ENCODE measurements around the gene SAMD1. TPM values are rescaled to one million over a fixed set of nuclear protein-coding genes. Genes with fewer than 3 reads are reported as not detected.

The SAMD1 gene
- 67.2 and 71.9 TPM in 2 replicates for total RNA-seq
- long read RNA-seq, partial matches to known transcripts = 0 of 1 reads
- long read RNA-seq, other reads (novel, unspliced or antisense) = 1 of 1 reads

- Mint-ChIP-seq H3K27ac (ENCODE audit: unreplicated experiment) (peak within 1 kb of the TSS; percentile 86), H3K4me1 (peaks cover 14% of the 10 kb centered on the region), H3K36me3 (ENCODE audit: low read depth) (peaks cover 20% of the 10 kb centered on the region), H3K9me3 (peaks cover 8% of the 10 kb centered on the region), H3K4me3 (peak within 1 kb of the TSS; percentile 98), H3K27me3 (ENCODE audit: low read depth) (peaks cover 3% of the 10 kb centered on the region)
- TF ChIP-seq, protein P1, sequence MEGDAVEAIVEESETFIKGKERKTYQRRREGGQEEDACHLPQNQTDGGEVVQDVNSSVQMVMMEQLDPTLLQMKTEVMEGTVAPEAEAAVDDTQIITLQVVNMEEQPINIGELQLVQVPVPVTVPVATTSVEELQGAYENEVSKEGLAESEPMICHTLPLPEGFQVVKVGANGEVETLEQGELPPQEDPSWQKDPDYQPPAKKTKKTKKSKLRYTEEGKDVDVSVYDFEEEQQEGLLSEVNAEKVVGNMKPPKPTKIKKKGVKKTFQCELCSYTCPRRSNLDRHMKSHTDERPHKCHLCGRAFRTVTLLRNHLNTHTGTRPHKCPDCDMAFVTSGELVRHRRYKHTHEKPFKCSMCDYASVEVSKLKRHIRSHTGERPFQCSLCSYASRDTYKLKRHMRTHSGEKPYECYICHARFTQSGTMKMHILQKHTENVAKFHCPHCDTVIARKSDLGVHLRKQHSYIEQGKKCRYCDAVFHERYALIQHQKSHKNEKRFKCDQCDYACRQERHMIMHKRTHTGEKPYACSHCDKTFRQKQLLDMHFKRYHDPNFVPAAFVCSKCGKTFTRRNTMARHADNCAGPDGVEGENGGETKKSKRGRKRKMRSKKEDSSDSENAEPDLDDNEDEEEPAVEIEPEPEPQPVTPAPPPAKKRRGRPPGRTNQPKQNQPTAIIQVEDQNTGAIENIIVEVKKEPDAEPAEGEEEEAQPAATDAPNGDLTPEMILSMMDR (conservative IDR thresholded peaks at IDR 0.05) = no peak
- DNase-seq (ENCODE audit: low read depth, low spot score) = peak; percentile 58
Observed at GRCh38 chr19:14090509-14091080, at the start of gene SAMD1. TSS of gene SAMD1 (minus strand) at chr19:14090751.

DNA sequence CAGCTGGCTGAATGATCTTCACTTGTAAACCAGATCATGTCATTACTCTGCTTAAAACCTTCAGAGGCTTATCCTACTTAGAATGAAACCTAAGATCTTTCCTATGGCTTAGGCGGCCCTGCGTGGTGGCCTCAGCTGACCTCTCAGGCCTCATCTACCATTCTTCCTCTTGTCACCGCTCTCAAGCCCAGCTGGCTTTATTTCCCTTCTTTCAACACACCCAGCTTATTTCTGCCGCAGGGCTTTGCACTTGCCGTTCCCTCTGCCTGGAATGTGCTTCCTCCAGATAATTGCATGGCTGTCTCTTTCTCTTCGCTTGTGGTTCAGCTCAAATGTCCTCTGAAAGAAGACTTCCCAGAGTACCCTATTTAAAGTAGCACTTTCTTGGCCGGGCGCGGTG lies 49.4 kb upstream of the SAMD1 start:
- TF ChIP-seq, protein P1 (conservative IDR thresholded peaks at IDR 0.05) = no peak
- Mint-ChIP-seq H3K4me1 (peaks cover 34% of the 10 kb centered on the region), H3K27ac (ENCODE audit: unreplicated experiment) (peak overlapping the region; percentile 8), H3K36me3 (ENCODE audit: low read depth) (no peaks in the 10 kb centered on the region), H3K9me3 (no peaks in the 10 kb centered on the region), H3K27me3 (ENCODE audit: low read depth) (no peaks in the 10 kb centered on the region), H3K4me3 (peak overlapping the region; percentile 84)
- peak; percentile 26 for DNase-seq (ENCODE audit: low read depth, low spot score)

- Mint-ChIP-seq H3K27ac (ENCODE audit: unreplicated experiment) (no peak overlapping the region), H3K9me3 (no peaks in the 10 kb centered on the region), H3K4me1 (peaks cover 43% of the 10 kb centered on the region), H3K4me3 (peak overlapping the region; percentile 93), H3K36me3 (ENCODE audit: low read depth) (peaks cover 3% of the 10 kb centered on the region), H3K27me3 (ENCODE audit: low read depth) (no peaks in the 10 kb centered on the region)
- DNase-seq (ENCODE audit: low read depth, low spot score) = no peak
- TF ChIP-seq, protein P1 (conservative IDR thresholded peaks at IDR 0.05) = no peak
Observed at GRCh38 chr19:14138576-14139265, 48.2 kb upstream of the SAMD1 start.

DNA sequence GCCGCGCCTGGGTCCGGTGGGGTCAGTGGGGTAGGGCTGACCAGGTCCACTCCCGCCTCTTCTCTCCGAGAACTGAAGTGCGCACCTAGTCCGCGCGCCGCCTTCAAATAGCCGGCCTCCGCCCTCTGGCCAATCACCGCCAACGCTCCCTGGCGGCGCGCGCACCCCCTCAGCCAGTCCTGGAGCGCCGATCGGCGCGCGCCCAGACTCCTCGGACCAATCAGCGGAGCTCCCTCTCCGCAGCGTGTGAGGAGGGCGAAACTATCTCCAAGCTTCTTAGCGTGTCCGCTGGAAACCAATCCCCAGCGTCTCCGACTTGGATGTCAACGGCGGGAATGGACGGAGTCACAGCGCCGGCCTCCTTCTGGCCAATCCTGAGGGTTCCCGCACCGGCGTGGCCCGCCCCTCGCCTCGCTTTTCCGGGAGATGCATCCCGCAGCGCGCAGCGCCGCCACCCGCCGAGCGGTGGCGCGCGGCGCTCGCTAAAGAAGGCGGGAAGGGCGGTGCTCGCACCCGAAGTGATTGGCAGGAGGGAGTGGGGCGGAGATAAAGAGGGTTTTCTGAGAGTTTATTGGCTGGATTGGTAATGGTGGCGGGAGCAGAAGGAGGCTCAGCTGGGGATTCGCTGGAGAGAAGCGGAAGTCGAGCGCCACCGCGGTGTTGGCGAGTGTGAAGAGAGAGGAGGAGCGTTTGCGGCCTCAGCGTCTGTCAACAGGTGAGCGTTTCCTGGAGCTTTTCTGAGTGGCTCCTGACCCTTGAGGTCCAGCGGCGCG lies 46.1 kb upstream of the SAMD1 start, which contains the start of gene ASF1B:
ASF1B (minus strand) TSS at position 81 of the 773 bp plus-strand sequence. CDS start 133 bp downstream, outside the sequence.
- peaks cover 37% of the 10 kb centered on the region for H3K4me1 Mint-ChIP-seq
- H3K27ac Mint-ChIP-seq (ENCODE audit: unreplicated experiment) = peak within 1 kb of the TSS; percentile 71
- TF ChIP-seq, protein P1 (conservative IDR thresholded peaks at IDR 0.05) = peak; percentile 71
- H3K36me3 Mint-ChIP-seq (ENCODE audit: low read depth) = peaks cover 3% of the 10 kb centered on the region
- DNase-seq (ENCODE audit: low read depth, low spot score) = peak; percentile 95
- H3K9me3 Mint-ChIP-seq = no peaks in the 10 kb centered on the region
- no peaks in the 10 kb centered on the region for H3K27me3 Mint-ChIP-seq (ENCODE audit: low read depth)
- H3K4me3 Mint-ChIP-seq = peak within 1 kb of the TSS; percentile 93

DNA sequence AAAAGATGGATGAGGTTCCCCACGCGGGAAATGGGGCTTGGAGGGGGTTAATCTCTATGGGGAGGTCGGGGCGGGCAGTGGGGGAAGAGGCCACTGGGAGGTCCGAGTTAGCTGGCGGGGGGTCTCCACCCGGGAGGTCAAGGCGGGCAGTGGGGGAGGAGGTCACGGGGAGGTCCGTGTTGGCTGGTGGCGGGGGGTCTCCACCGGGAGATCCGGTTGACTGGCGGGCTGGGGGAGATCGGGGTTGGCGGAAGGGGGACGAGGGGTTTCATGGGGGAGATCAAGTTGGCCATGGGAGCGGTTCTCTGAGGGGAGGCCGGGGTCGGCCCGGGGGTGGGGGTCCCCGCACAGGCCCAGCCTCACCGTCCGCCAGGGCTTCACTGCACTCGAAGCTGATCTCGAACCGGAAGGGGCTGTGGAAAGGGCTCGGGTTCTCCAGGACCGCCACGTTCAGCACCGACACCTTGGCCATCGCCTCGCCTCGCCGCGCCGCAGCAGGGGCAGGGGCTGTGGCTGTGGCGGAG lies 45.5 kb upstream of the SAMD1 start:
- H3K9me3 Mint-ChIP-seq = no peaks in the 10 kb centered on the region
- H3K36me3 Mint-ChIP-seq (ENCODE audit: low read depth) = peaks cover 3% of the 10 kb centered on the region
- H3K4me3 Mint-ChIP-seq = peak overlapping the region; percentile 93
- no peak for DNase-seq (ENCODE audit: low read depth, low spot score)
- H3K27me3 Mint-ChIP-seq (ENCODE audit: low read depth) = no peaks in the 10 kb centered on the region
- peaks cover 37% of the 10 kb centered on the region for H3K4me1 Mint-ChIP-seq
- TF ChIP-seq, protein P1 (conservative IDR thresholded peaks at IDR 0.05) = no peak
- H3K27ac Mint-ChIP-seq (ENCODE audit: unreplicated experiment) = no peak overlapping the region

All from neural crest cell (in vitro differentiated cells).